ENCODE data around the gene FILIP1L. TPM values are rescaled to one million over a fixed set of nuclear protein-coding genes. Genes with fewer than 3 reads are reported as not detected.

FILIP1L gene
- total RNA-seq, 1 experiment from 2014 or later = 0.17 TPM

GRCh38 chr3:100117093-100117492 lies 2.8 kb upstream of the FILIP1L start:
- Histone ChIP-seq H3K9ac (ENCODE audit: low read length) (no peak overlapping the region), H3K4me2 (ENCODE audit: low read length) (no peak overlapping the region), H3K9me2 (ENCODE audit: insufficient read depth) (no peaks in the 10 kb centered on the region), H2AFZ (ENCODE audit: low read depth, low read length, poor library complexity, severe bottlenecking) (no peak overlapping the region), H4K20me1 (ENCODE audit: insufficient read depth) (no peaks in the 10 kb centered on the region), H3K4me1 (ENCODE audit: control insufficient read depth in 1 of 2, insufficient read depth in 2 of 2, low read length in 2 of 2) (no peaks in the 10 kb centered on the region), H3K27me3 (ENCODE audit: insufficient read depth, low read length) (no peaks in the 10 kb centered on the region), H3K9me3 (ENCODE audit: control insufficient read depth in 1 of 2, insufficient read depth in 1 of 2, low read depth in 1 of 2, low read length in 2 of 2) (no peaks in the 10 kb centered on the region), H3K36me3 (ENCODE audit: control insufficient read depth in 1 of 2, insufficient read depth in 2 of 2, low read length in 2 of 2) (no peaks in the 10 kb centered on the region), H3K79me2 (ENCODE audit: insufficient read depth, low read length) (no peaks in the 10 kb centered on the region), H3K27ac (ENCODE audit: low read depth, low read length) (no peak overlapping the region), H3K4me3 (replicated peaks in 1 of 2; ENCODE audit: low read depth in 1 of 2, low read length in 2 of 2) (no peak overlapping the region)
- intact Hi-C loops (cut with micrococcal nuclease) = no loop called here
- RAD21 ChIA-PET (ENCODE audit: low non-redundant PET in 1 of 2, low total read pairs in 2 of 2, uncharacterized antibody in 2 of 2, unreplicated experiment in 2 of 2) = no interaction called here
- CTCF ChIA-PET = no interaction called here
- POLR2A ChIA-PET = no interaction called here
- TF ChIP-seq ELF1 (IDR thresholded peaks at IDR 0.05; ENCODE audit: borderline replicate concordance, low read depth) (no peak), EGR1 (IDR thresholded peaks at IDR 0.05; ENCODE audit: low read depth) (no peak), CEBPB (IDR thresholded peaks at IDR 0.05; ENCODE audit: low read depth) (no peak), SIN3A (IDR thresholded peaks at IDR 0.05; ENCODE audit: low read depth) (no peak), FOSL1 (IDR thresholded peaks at IDR 0.05; ENCODE audit: low read depth) (no peak), POLR2A (IDR thresholded peaks at IDR 0.05; ENCODE audit: borderline replicate concordance, extremely low read depth, insufficient read depth, insufficient read length) (no peak), ZNF274 (IDR thresholded peaks at IDR 0.05; ENCODE audit: low read depth, low read length) (no peak), POLR2AphosphoS5 (IDR thresholded peaks at IDR 0.05; ENCODE audit: low read depth, low read length) (no peak)
- ATAC-seq (no peak), DNase-seq (ENCODE audit: low read depth, low spot score) (no peak)
- no TSS peak for BruUV-seq (replicated peaks)

GRCh38 chr3:100113723-100114412 lies 433 bp downstream of the FILIP1L start:
- Histone ChIP-seq H3K4me1 (ENCODE audit: control insufficient read depth in 1 of 2, insufficient read depth in 2 of 2, low read length in 2 of 2) (no peaks in the 10 kb centered on the region), H3K79me2 (ENCODE audit: insufficient read depth, low read length) (no peaks in the 10 kb centered on the region), H3K9ac (ENCODE audit: low read length) (no peak overlapping the region), H3K27me3 (ENCODE audit: insufficient read depth, low read length) (no peaks in the 10 kb centered on the region), H3K4me2 (ENCODE audit: low read length) (no peak overlapping the region), H4K20me1 (ENCODE audit: insufficient read depth) (no peaks in the 10 kb centered on the region), H3K9me3 (ENCODE audit: control insufficient read depth in 1 of 2, insufficient read depth in 1 of 2, low read depth in 1 of 2, low read length in 2 of 2) (no peaks in the 10 kb centered on the region), H3K27ac (ENCODE audit: low read depth, low read length) (no peak overlapping the region), H3K9me2 (ENCODE audit: insufficient read depth) (no peaks in the 10 kb centered on the region), H2AFZ (ENCODE audit: low read depth, low read length, poor library complexity, severe bottlenecking) (no peak overlapping the region), H3K4me3 (replicated peaks in 1 of 2; ENCODE audit: low read depth in 1 of 2, low read length in 2 of 2) (no peak overlapping the region), H3K36me3 (ENCODE audit: control insufficient read depth in 1 of 2, insufficient read depth in 2 of 2, low read length in 2 of 2) (no peaks in the 10 kb centered on the region)
- ATAC-seq (no peak), DNase-seq (ENCODE audit: low read depth, low spot score) (no peak)
- CTCF ChIA-PET = no interaction called here
- POLR2A ChIA-PET = no interaction called here
- RAD21 ChIA-PET (ENCODE audit: low non-redundant PET in 1 of 2, low total read pairs in 2 of 2, uncharacterized antibody in 2 of 2, unreplicated experiment in 2 of 2) = no interaction called here
- intact Hi-C loops (cut with micrococcal nuclease) = no loop called here
- TF ChIP-seq ZFX (IDR thresholded peaks at IDR 0.05) (no peak), ZBTB33 (IDR thresholded peaks at IDR 0.05; ENCODE audit: extremely low read depth, insufficient replicate concordance, low read length) (no peak), ELF1 (IDR thresholded peaks at IDR 0.05; ENCODE audit: borderline replicate concordance, low read depth) (no peak), SP1 (IDR thresholded peaks at IDR 0.05; ENCODE audit: low read depth) (no peak), FOSL1 (IDR thresholded peaks at IDR 0.05; ENCODE audit: low read depth) (no peak), RAD21 (IDR thresholded peaks at IDR 0.05; ENCODE audit: low read depth) (no peak)
- TF ChIP-seq, protein P1, sequence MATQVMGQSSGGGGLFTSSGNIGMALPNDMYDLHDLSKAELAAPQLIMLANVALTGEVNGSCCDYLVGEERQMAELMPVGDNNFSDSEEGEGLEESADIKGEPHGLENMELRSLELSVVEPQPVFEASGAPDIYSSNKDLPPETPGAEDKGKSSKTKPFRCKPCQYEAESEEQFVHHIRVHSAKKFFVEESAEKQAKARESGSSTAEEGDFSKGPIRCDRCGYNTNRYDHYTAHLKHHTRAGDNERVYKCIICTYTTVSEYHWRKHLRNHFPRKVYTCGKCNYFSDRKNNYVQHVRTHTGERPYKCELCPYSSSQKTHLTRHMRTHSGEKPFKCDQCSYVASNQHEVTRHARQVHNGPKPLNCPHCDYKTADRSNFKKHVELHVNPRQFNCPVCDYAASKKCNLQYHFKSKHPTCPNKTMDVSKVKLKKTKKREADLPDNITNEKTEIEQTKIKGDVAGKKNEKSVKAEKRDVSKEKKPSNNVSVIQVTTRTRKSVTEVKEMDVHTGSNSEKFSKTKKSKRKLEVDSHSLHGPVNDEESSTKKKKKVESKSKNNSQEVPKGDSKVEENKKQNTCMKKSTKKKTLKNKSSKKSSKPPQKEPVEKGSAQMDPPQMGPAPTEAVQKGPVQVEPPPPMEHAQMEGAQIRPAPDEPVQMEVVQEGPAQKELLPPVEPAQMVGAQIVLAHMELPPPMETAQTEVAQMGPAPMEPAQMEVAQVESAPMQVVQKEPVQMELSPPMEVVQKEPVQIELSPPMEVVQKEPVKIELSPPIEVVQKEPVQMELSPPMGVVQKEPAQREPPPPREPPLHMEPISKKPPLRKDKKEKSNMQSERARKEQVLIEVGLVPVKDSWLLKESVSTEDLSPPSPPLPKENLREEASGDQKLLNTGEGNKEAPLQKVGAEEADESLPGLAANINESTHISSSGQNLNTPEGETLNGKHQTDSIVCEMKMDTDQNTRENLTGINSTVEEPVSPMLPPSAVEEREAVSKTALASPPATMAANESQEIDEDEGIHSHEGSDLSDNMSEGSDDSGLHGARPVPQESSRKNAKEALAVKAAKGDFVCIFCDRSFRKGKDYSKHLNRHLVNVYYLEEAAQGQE (IDR thresholded peaks at IDR 0.05; ENCODE audit: low read depth) = no peak
- no TSS peak for BruUV-seq (replicated peaks)

Measured in HCT116 (cell line).